Measurements from ENCODE around the gene ASB15. TPM values are rescaled to one million over a fixed set of nuclear protein-coding genes. Genes with fewer than 3 reads are reported as not detected.

Gene ASB15
- polyA plus RNA-seq, 2 of the 4 experiments (the other 2 are of a cell fraction) = not detected

DNA sequence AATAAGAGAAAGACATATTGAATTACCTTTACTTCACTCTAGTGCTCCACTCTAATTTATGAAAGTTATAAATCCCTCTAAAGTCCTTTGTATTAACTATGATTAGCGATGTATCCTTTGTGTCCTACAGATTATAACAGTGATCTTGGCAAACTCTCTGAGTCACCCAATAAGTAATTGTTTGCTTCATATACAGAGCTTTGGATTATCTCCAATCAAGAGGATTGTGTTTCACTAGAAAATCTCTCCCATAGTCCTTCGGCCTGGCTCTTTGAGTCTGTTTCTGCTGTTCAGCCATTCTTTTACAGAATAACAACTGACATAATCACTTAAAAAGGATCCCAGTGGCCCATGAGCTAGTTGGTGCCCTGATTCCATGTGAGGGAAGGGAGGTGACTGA, 63.5 kb downstream of the ASB15 start:
- no peak for TF ChIP-seq CHD4 (IDR thresholded peaks at IDR 0.05; ENCODE audit: borderline replicate concordance)
- TF ChIP-seq FOSL2 (IDR thresholded peaks at IDR 0.05) = no peak
- TF ChIP-seq FOSL2 (CRISPR knock-in tag; IDR thresholded peaks at IDR 0.05) = no peak
- no peak for TF ChIP-seq FOSB (CRISPR knock-in tag; IDR thresholded peaks at IDR 0.05)
- no peak for TF ChIP-seq MAFK (IDR thresholded peaks at IDR 0.05; ENCODE audit: partially characterized antibody)
- TF ChIP-seq, protein P1, sequence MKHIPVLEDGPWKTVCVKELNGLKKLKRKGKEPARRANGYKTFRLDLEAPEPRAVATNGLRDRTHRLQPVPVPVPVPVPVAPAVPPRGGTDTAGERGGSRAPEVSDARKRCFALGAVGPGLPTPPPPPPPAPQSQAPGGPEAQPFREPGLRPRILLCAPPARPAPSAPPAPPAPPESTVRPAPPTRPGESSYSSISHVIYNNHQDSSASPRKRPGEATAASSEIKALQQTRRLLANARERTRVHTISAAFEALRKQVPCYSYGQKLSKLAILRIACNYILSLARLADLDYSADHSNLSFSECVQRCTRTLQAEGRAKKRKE (CRISPR knock-in tag; IDR thresholded peaks at IDR 0.05; ENCODE audit: low read depth) = no peak
- TF ChIP-seq GATA3 (IDR thresholded peaks at IDR 0.05; ENCODE audit: borderline replicate concordance) = no peak
- CTCF ChIA-PET = interaction anchor here (0.5 to 1.9 kb wide), 4 partner anchors 20 to 705 kb away, joined by 3 to 6 read pairs (median 4); no protein-coding TSS in a partner anchor
- WGBS (ENCODE audit: missing lambda C conversion rate) = 31% methylated on average over 2 of the region's 2 CpGs
- ATAC-seq (no peak), FAIRE-seq (no peak), DNase-seq (ENCODE audit: low read depth in 1 of 2, low spot score in 1 of 2) (no peak)
- H3K4me1 ChIP-seq = no peaks in the 10 kb centered on the region
- POLR2A ChIA-PET = no interaction called here
- H3K4me3 ChIP-seq = no peak overlapping the region
- H3K4me2 ChIP-seq = no peak overlapping the region
- no peak overlapping the region for H3K27ac ChIP-seq
- no peaks in the 10 kb centered on the region for H3K9me3 ChIP-seq

DNA sequence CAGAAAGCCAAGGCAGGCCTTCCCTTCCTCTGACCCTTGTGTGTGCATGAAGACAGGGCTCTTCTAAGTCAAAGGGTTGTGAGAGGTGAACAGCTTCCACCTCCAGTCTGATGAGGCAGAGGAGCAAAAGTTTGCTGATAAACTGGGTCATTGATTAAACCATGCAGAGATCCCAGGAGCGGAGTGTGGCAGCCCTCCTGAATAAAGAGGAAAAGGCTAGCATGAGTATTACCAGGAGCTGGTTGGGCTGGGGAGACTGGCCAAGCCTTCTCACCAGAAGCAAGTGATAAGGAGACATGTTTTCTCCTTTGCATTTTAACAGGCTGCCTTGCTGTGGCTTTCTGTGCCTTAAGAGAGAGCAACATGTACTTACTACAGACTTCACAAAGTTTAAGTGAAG, 64.3 kb downstream of the ASB15 start:
- WGBS (ENCODE audit: missing lambda C conversion rate) = 68% methylated on average over 1 of the region's 1 CpG
- POLR2A ChIA-PET = no interaction called here

GRCh38 chr7:123666492-123666891, 64.9 kb downstream of the ASB15 start:
- ATAC-seq (peak in 1 of 2 experiments; percentile 21; a peak in 2 of 6 replicates), FAIRE-seq (no peak), DNase-seq (ENCODE audit: low read depth in 1 of 2, low spot score in 1 of 2) (no peak)
- Histone ChIP-seq H3K4me3 (no peak overlapping the region), H3K4me2 (no peak overlapping the region), H3K9me3 (no peaks in the 10 kb centered on the region), H3K27ac (no peak overlapping the region), H3K4me1 (no peaks in the 10 kb centered on the region)
- POLR2A ChIA-PET = no interaction called here
- CTCF ChIA-PET = interaction anchor here (0.8 to 2.4 kb wide), 5 partner anchors 10 to 206 kb away, joined by 3 to 10 read pairs (median 4); no protein-coding TSS in a partner anchor
- WGBS (ENCODE audit: missing lambda C conversion rate) = 43% methylated on average over 1 of the region's 1 CpG
- no peak for TF ChIP-seq CEBPB (IDR thresholded peaks at IDR 0.05)
- TF ChIP-seq HDAC2 (IDR thresholded peaks at IDR 0.05) = no peak
- no peak for TF ChIP-seq NFE2L2 (conservative IDR thresholded peaks at IDR 0.05; ENCODE audit: low read length)
- no peak for TF ChIP-seq HOXB13 (CRISPR knock-in tag; IDR thresholded peaks at IDR 0.05; ENCODE audit: low read depth)
- TF ChIP-seq, protein P2, sequence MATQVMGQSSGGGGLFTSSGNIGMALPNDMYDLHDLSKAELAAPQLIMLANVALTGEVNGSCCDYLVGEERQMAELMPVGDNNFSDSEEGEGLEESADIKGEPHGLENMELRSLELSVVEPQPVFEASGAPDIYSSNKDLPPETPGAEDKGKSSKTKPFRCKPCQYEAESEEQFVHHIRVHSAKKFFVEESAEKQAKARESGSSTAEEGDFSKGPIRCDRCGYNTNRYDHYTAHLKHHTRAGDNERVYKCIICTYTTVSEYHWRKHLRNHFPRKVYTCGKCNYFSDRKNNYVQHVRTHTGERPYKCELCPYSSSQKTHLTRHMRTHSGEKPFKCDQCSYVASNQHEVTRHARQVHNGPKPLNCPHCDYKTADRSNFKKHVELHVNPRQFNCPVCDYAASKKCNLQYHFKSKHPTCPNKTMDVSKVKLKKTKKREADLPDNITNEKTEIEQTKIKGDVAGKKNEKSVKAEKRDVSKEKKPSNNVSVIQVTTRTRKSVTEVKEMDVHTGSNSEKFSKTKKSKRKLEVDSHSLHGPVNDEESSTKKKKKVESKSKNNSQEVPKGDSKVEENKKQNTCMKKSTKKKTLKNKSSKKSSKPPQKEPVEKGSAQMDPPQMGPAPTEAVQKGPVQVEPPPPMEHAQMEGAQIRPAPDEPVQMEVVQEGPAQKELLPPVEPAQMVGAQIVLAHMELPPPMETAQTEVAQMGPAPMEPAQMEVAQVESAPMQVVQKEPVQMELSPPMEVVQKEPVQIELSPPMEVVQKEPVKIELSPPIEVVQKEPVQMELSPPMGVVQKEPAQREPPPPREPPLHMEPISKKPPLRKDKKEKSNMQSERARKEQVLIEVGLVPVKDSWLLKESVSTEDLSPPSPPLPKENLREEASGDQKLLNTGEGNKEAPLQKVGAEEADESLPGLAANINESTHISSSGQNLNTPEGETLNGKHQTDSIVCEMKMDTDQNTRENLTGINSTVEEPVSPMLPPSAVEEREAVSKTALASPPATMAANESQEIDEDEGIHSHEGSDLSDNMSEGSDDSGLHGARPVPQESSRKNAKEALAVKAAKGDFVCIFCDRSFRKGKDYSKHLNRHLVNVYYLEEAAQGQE (IDR thresholded peaks at IDR 0.05) = no peak
- TF ChIP-seq, protein P3, sequence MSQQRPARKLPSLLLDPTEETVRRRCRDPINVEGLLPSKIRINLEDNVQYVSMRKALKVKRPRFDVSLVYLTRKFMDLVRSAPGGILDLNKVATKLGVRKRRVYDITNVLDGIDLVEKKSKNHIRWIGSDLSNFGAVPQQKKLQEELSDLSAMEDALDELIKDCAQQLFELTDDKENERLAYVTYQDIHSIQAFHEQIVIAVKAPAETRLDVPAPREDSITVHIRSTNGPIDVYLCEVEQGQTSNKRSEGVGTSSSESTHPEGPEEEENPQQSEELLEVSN (IDR thresholded peaks at IDR 0.05; ENCODE audit: borderline replicate concordance, low read depth) = no peak
- no peak for TF ChIP-seq POLR2A (IDR thresholded peaks at IDR 0.05; ENCODE audit: low read length)
- TF ChIP-seq HEYL (CRISPR knock-in tag; IDR thresholded peaks at IDR 0.05) = no peak

More for the DNA sequence above, 64.3 kb downstream of the ASB15 start:
- CTCF ChIA-PET = interaction anchor here (0.8 to 2.4 kb wide), 5 partner anchors 9 to 206 kb away, joined by 3 to 10 read pairs (median 6); no protein-coding TSS in a partner anchor
- FAIRE-seq (no peak), DNase-seq (ENCODE audit: low read depth in 1 of 2, low spot score in 1 of 2) (no peak), ATAC-seq (peak in 1 of 2 experiments; percentile 25; a peak in 1 of 6 replicates)
- Histone ChIP-seq H3K4me3 (no peak overlapping the region), H3K4me1 (no peaks in the 10 kb centered on the region), H3K4me2 (no peak overlapping the region), H3K9me3 (no peaks in the 10 kb centered on the region), H3K27ac (no peak overlapping the region)
- TF ChIP-seq TFCP2L1 (CRISPR knock-in tag; IDR thresholded peaks at IDR 0.05) (no peak), CBX2 (IDR thresholded peaks at IDR 0.05; ENCODE audit: borderline replicate concordance, low read depth) (no peak), SMC3 (IDR thresholded peaks at IDR 0.05) (no peak), KDM5A (IDR thresholded peaks at IDR 0.05) (no peak), HOXB5 (CRISPR knock-in tag; IDR thresholded peaks at IDR 0.05) (no peak)
- TF ChIP-seq, protein P4, sequence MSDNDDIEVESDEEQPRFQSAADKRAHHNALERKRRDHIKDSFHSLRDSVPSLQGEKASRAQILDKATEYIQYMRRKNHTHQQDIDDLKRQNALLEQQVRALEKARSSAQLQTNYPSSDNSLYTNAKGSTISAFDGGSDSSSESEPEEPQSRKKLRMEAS (IDR thresholded peaks at IDR 0.05) = no peak

Data from A549 (cell line).